NCI-H2081 treated with DMSO at 0.1 percent for 48 hours (cell line): ENCODE data around the gene VPS13D.
A peak's percentile ranks its signal among the peaks of the same experiment; 100 is the strongest.
"Not testable (repeated sequence)": the region's sequence is repeated elsewhere in the genome, so short reads cannot be mapped to it uniquely, and the experiment has no call there.

Experiments
- DNase-seq: peaks from one replicate; lab custom pipeline; 2025; lab: John Stamatoyannopoulos, UW

VPS13D gene

GRCh38 chr1:12469493-12469892, 239.7 kb downstream of the VPS13D start:
- no peak for DNase-seq

- no peak for DNase-seq
Observed at GRCh38 chr1:12469990-12470389, 240.2 kb downstream of the VPS13D start.

- DNase-seq = not testable (repeated sequence)
Observed at GRCh38 chr1:12470916-12471315, 241.1 kb downstream of the VPS13D start.

- DNase-seq = no peak
Observed at GRCh38 chr1:12472156-12472797, 242.4 kb downstream of the VPS13D start.

GRCh38 chr1:12472798-12473551, 243.1 kb downstream of the VPS13D start:
- DNase-seq = no peak

- DNase-seq = no peak
Observed at GRCh38 chr1:12473596-12474362, 243.9 kb downstream of the VPS13D start.

GRCh38 chr1:12475101-12475500, 245.3 kb downstream of the VPS13D start:
- no peak for DNase-seq

GRCh38 chr1:12475530-12475934, 245.7 kb downstream of the VPS13D start:
- DNase-seq = no peak

- DNase-seq = no peak
Observed at GRCh38 chr1:12475947-12476346, 246.1 kb downstream of the VPS13D start.

GRCh38 chr1:12477314-12477713, 247.5 kb downstream of the VPS13D start:
- no peak for DNase-seq

GRCh38 chr1:12477936-12478611, 248.2 kb downstream of the VPS13D start:
- peak; percentile 86 for DNase-seq

- DNase-seq = no peak
Observed at GRCh38 chr1:12478612-12478985, 248.8 kb downstream of the VPS13D start.

GRCh38 chr1:12479311-12479710, 249.5 kb downstream of the VPS13D start:
- no peak for DNase-seq

GRCh38 chr1:12480041-12480440, 250.2 kb downstream of the VPS13D start:
- no peak for DNase-seq

- DNase-seq = no peak
Observed at GRCh38 chr1:12480748-12481362, 251.0 kb downstream of the VPS13D start.

- DNase-seq = no peak
Observed at GRCh38 chr1:12481928-12482327, 252.1 kb downstream of the VPS13D start.

- no peak for DNase-seq
Observed at GRCh38 chr1:12482988-12483387, 253.2 kb downstream of the VPS13D start.

GRCh38 chr1:12485231-12486058, 255.6 kb downstream of the VPS13D start:
- DNase-seq = no peak

- DNase-seq = no peak
Observed at GRCh38 chr1:12486059-12486341, 256.2 kb downstream of the VPS13D start.

- DNase-seq = no peak
Observed at GRCh38 chr1:12486401-12487005, 256.7 kb downstream of the VPS13D start.

GRCh38 chr1:12487520-12487919, 257.7 kb downstream of the VPS13D start:
- no peak for DNase-seq
